Endodermal cell (in vitro differentiated cells): ENCODE results near the gene SCGN. TPM values are rescaled to one million over a fixed set of nuclear protein-coding genes. Genes with fewer than 3 reads are reported as not detected.

ENCODE experiments used
- DNase-seq: peaks from one replicate; pipeline ENCODE4 v3.0.0-alpha.2; 2017
- H3K27ac ChIP-seq: 2 replicates; pipeline ENCODE4 v1.5.1; 2013; ENCODE audit warnings: mild to moderate bottlenecking, low read depth, low read length, moderate library complexity
- H3K27me3 ChIP-seq: 2 replicates; pipeline ENCODE4 v1.6.1; 2013; ENCODE audit warnings: mild to moderate bottlenecking, low read length, moderate library complexity; ENCODE audit not compliant: insufficient read depth, control insufficient read depth, poor library complexity, severe bottlenecking
- H3K36me3 ChIP-seq: 2 replicates; pipeline ENCODE4 v1.7.0; 2013; ENCODE audit warnings: mild to moderate bottlenecking, low read length, moderate library complexity; ENCODE audit not compliant: control insufficient read depth, insufficient read depth
- H3K4me1 ChIP-seq: one replicate; pipeline ENCODE4 v1.7.0; 2013; ENCODE audit warnings: low read length; ENCODE audit not compliant: control insufficient read depth, insufficient read depth
- H3K4me3 ChIP-seq: 2 replicates; pipeline ENCODE4 v1.5.1; 2013; ENCODE audit warnings: mild to moderate bottlenecking, low read length, moderate library complexity
- H3K9ac ChIP-seq: 2 replicates; pipeline ENCODE4 v1.6.1; 2013; ENCODE audit warnings: mild to moderate bottlenecking, low read length, moderate library complexity; ENCODE audit not compliant: poor library complexity, severe bottlenecking; ENCODE audit errors: extremely low read depth
- H3K9me3 ChIP-seq: 2 replicates; pipeline ENCODE4 v1.6.1; 2013; ENCODE audit warnings: mild to moderate bottlenecking, low read length, moderate library complexity; ENCODE audit not compliant: control insufficient read depth
- H3K27ac Mint-ChIP-seq: 2 replicates; pipeline ENCODE4 v1.8.0; 2020; ENCODE audit warnings: mixed read lengths
- H3K27me3 Mint-ChIP-seq: 2 replicates; pipeline ENCODE4 v1.8.0; 2021; ENCODE audit warnings: mild to moderate bottlenecking, mixed read lengths; ENCODE audit not compliant: insufficient read depth
- H3K36me3 Mint-ChIP-seq: 2 replicates; pipeline ENCODE4 v1.8.0; 2020; ENCODE audit warnings: low read depth, mixed read lengths
- H3K4me1 Mint-ChIP-seq: 2 replicates; pipeline ENCODE4 v1.8.0; 2020; ENCODE audit warnings: mixed read lengths
- H3K4me3 Mint-ChIP-seq: 2 replicates; pipeline ENCODE4 v1.8.0; 2020; ENCODE audit warnings: mild to moderate bottlenecking, moderate library complexity, mixed read lengths
- H3K9me3 Mint-ChIP-seq: 2 replicates; pipeline ENCODE4 v1.8.0; 2020; ENCODE audit warnings: mild to moderate bottlenecking, mixed read lengths
- WGBS, 2 experiments: methylation state at CpG; one replicate each; pipeline versions ENCODE4 v1.1.5 to v1.1.7; 2013; ENCODE audit warnings: missing lambda C conversion rate in 2 of 2, mixed read lengths in 1 of 2; ENCODE audit not compliant: insufficient coverage in 1 of 2, insufficient read length in 1 of 2; 5-methylcytosine and 5-hydroxymethylcytosine counted together
- total RNA-seq, 2 donors: library from RNA; stranded (reverse); fragmentation: NEBNext Ultra II Directional in 1 of 2; extraction: Animal tissue kit (Norgen Biotek cat#: 25700) in 1 of 2; gene quantifications; 2 replicates in 1 of 2; 3 replicates in 1 of 2; pipeline ENCODE4 v1.2.1, GENCODE V29; 2021
- TF ChIP-seq, protein P1 (sequence below): fragments of 200-600 bp; sonication (generic); conservative IDR thresholded peaks from 2 replicates; pipeline ENCODE4 v1.5.0; 2021; ENCODE audit warnings: antibody characterized with exemption, mild to moderate bottlenecking

SCGN gene
- total RNA-seq, 2 donors from 2014 or later = not detected

DNA sequence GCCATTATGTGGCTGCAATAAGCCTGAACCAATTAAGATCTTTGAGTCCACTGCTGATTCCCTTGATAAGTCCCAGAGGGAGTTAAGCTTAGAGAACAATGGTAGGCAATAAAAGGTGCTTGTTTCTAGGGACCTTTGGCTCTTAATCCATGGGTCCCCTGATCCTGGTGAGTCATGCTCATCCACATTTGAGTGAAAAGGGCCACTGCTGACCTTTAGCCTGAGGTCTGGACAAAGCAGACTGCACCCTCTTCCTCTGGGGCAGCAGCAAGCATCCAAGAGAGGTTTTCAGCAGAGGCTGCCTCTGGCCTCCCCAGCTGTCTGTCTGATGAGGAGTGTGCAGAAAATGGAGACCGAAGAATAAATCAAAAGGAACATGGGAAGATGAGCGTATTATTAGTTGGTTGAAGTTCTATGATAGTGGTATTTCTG lies 16.1 kb upstream of the SCGN start:
- Mint-ChIP-seq H3K27ac (no peak overlapping the region), H3K4me1 (peaks cover 37% of the 10 kb centered on the region), H3K9me3 (no peaks in the 10 kb centered on the region), H3K36me3 (no peaks in the 10 kb centered on the region), H3K27me3 (peaks cover 21% of the 10 kb centered on the region), H3K4me3 (no peak overlapping the region)
- Histone ChIP-seq H3K4me3 (no peak overlapping the region), H3K27me3 (peaks cover 5% of the 10 kb centered on the region), H3K36me3 (no peaks in the 10 kb centered on the region), H3K27ac (no peak overlapping the region), H3K9me3 (no peaks in the 10 kb centered on the region), H3K4me1 (no peaks in the 10 kb centered on the region), H3K9ac (no peak overlapping the region)
- WGBS, 2 experiments = 60 to 93% methylated on average over 1 to 2 of the region's 2 CpGs
- peak; percentile 61 for DNase-seq
- TF ChIP-seq, protein P1, sequence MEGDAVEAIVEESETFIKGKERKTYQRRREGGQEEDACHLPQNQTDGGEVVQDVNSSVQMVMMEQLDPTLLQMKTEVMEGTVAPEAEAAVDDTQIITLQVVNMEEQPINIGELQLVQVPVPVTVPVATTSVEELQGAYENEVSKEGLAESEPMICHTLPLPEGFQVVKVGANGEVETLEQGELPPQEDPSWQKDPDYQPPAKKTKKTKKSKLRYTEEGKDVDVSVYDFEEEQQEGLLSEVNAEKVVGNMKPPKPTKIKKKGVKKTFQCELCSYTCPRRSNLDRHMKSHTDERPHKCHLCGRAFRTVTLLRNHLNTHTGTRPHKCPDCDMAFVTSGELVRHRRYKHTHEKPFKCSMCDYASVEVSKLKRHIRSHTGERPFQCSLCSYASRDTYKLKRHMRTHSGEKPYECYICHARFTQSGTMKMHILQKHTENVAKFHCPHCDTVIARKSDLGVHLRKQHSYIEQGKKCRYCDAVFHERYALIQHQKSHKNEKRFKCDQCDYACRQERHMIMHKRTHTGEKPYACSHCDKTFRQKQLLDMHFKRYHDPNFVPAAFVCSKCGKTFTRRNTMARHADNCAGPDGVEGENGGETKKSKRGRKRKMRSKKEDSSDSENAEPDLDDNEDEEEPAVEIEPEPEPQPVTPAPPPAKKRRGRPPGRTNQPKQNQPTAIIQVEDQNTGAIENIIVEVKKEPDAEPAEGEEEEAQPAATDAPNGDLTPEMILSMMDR = no peak

DNA sequence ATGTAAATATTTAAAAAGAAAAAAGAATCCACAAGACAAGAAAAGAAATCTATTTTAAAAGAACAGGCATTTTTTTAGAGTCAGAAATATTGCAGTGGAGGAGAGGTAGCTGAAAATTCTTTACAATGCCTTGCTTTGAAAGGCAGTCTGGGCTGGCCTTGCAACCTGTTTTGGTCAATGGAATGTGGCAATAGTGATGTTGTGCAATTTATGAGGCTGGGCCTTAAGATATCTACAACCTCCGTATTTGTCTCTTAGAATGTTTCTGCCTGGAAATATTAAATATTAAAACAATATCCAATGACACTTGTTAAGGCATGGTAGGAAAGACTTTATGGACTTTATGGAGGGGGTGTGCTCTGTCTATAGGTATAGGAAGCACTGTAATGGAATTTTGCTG lies 14.8 kb upstream of the SCGN start:
- Histone ChIP-seq H3K4me1 (no peaks in the 10 kb centered on the region), H3K36me3 (no peaks in the 10 kb centered on the region), H3K9ac (no peak overlapping the region), H3K27ac (no peak overlapping the region), H3K4me3 (no peak overlapping the region), H3K27me3 (peaks cover 5% of the 10 kb centered on the region), H3K9me3 (no peaks in the 10 kb centered on the region)
- H3K4me1 Mint-ChIP-seq = peaks cover 29% of the 10 kb centered on the region
- DNase-seq = no peak
- H3K9me3 Mint-ChIP-seq = no peaks in the 10 kb centered on the region
- TF ChIP-seq, protein P1 = no peak
- 100% methylated on average over 1 of the region's 1 CpG; no CpG with 5 or more reads in 1 of the 2 experiments for WGBS, 2 experiments
- H3K27ac Mint-ChIP-seq = no peak overlapping the region
- no peaks in the 10 kb centered on the region for H3K36me3 Mint-ChIP-seq
- H3K4me3 Mint-ChIP-seq = no peak overlapping the region
- peaks cover 28% of the 10 kb centered on the region for H3K27me3 Mint-ChIP-seq

DNA sequence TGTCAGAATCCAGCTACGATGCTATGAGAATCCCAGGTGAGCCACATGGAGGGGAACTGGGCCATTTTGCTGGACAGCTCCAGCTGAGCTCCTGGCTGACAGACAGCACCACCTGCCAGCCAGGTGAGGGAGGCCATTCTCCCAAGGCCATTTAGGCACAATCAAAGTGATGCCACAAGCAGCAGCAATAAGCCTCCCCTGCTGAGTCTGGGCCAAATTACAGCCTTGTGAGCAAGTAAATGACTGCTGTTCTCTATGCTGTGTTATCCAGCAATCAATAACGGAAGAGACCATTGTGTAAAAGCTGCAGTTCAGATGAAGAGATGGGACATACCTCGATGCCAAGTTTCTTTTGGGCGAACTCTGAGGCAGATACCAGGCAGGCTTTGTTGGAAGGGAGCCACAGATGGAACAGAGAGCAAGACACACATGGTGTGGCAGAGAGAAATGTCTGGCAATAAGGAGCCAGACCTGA lies 14.0 kb upstream of the SCGN start:
- Mint-ChIP-seq H3K9me3 (no peaks in the 10 kb centered on the region), H3K27ac (no peak overlapping the region), H3K27me3 (peaks cover 34% of the 10 kb centered on the region), H3K36me3 (no peaks in the 10 kb centered on the region), H3K4me3 (no peak overlapping the region), H3K4me1 (peaks cover 29% of the 10 kb centered on the region)
- H3K4me1 ChIP-seq = no peaks in the 10 kb centered on the region
- no peaks in the 10 kb centered on the region for H3K9me3 ChIP-seq
- TF ChIP-seq, protein P1 = peak; percentile 72
- DNase-seq = peak; percentile 89
- H3K27me3 ChIP-seq = peaks cover 8% of the 10 kb centered on the region
- no peaks in the 10 kb centered on the region for H3K36me3 ChIP-seq
- no peak overlapping the region for H3K4me3 ChIP-seq
- H3K27ac ChIP-seq = no peak overlapping the region
- no peak overlapping the region for H3K9ac ChIP-seq
- WGBS, 2 experiments = 57 to 68% methylated on average over 3 to 4 of the region's 4 CpGs
